GM03348 (cell line): ENCODE data around the gene TUBGCP5.

ENCODE experiments used
- DNase-seq: peaks from one replicate; pipeline ENCODE4 v3.0.0; 2012; ENCODE audit warnings: low spot score

TUBGCP5 gene

GRCh38 chr15:22978691-22979237, 60.6 kb downstream of the TUBGCP5 start:
- DNase-seq: no peak

- DNase-seq: no peak
These were observed 64.6 kb downstream of the TUBGCP5 start for GRCh38 chr15:22974745-22975144.

- DNase-seq: no peak
These were observed 65.4 kb downstream of the TUBGCP5 start for GRCh38 chr15:22973987-22974386.

- DNase-seq: no peak
These were observed 66.1 kb downstream of the TUBGCP5 start for GRCh38 chr15:22973286-22973685.

GRCh38 chr15:22969489-22969888, 69.9 kb downstream of the TUBGCP5 start:
- DNase-seq: no peak

- DNase-seq: peak; percentile 71
These were observed 71.0 kb downstream of the TUBGCP5 start for GRCh38 chr15:22968366-22968765.

- no peak for DNase-seq
These were observed 72.1 kb downstream of the TUBGCP5 start for GRCh38 chr15:22967084-22967770.

GRCh38 chr15:22966321-22967083, 72.9 kb downstream of the TUBGCP5 start:
- DNase-seq: no peak

GRCh38 chr15:22963641-22964040, 75.7 kb downstream of the TUBGCP5 start:
- peak; percentile 46 for DNase-seq

GRCh38 chr15:22962611-22963010, 76.8 kb downstream of the TUBGCP5 start:
- no peak for DNase-seq

- DNase-seq: peak; percentile 56
These were observed 77.6 kb downstream of the TUBGCP5 start for GRCh38 chr15:22961762-22962161.

- DNase-seq: no peak
These were observed 78.8 kb downstream of the TUBGCP5 start for GRCh38 chr15:22960556-22960955.

- DNase-seq: no peak
These were observed 79.2 kb downstream of the TUBGCP5 start for GRCh38 chr15:22960126-22960525.

GRCh38 chr15:22959321-22960101, 79.9 kb downstream of the TUBGCP5 start:
- DNase-seq: no peak

GRCh38 chr15:22958487-22959280, 80.7 kb downstream of the TUBGCP5 start:
- no peak for DNase-seq

GRCh38 chr15:22956978-22957260, 82.5 kb downstream of the TUBGCP5 start:
- DNase-seq: no peak

- DNase-seq: no peak
These were observed 83.0 kb downstream of the TUBGCP5 start for GRCh38 chr15:22956257-22956977.

- no peak for DNase-seq
These were observed 83.7 kb downstream of the TUBGCP5 start for GRCh38 chr15:22955544-22956119.

GRCh38 chr15:22954798-22955543, 84.4 kb downstream of the TUBGCP5 start:
- no peak for DNase-seq

GRCh38 chr15:22954326-22954725, 85.0 kb downstream of the TUBGCP5 start:
- no peak for DNase-seq
